ENCODE data around the gene BUD23.
A peak's percentile ranks its signal among the peaks of the same experiment; 100 is the strongest.
"Not testable (repeated sequence)": the region's sequence is repeated elsewhere in the genome, so short reads cannot be mapped to it uniquely, and the experiment has no call there.

BUD23 gene

GRCh38 chr7:73719806-73720169 is 36.4 kb downstream of the BUD23 start:
- DNase-seq: no peak

GRCh38 chr7:73720443-73720842 is 37.0 kb downstream of the BUD23 start:
- DNase-seq: not testable (repeated sequence)

GRCh38 chr7:73721377-73721817 is 38.0 kb downstream of the BUD23 start:
- no peak for DNase-seq

GRCh38 chr7:73722182-73722581 is 38.8 kb downstream of the BUD23 start:
- DNase-seq: not testable (repeated sequence)

GRCh38 chr7:73722785-73723184 is 39.4 kb downstream of the BUD23 start:
- DNase-seq: no peak

GRCh38 chr7:73723813-73724212 is 40.4 kb downstream of the BUD23 start:
- DNase-seq: no peak

- DNase-seq: no peak
Measured at GRCh38 chr7:73726083-73726466, 42.7 kb downstream of the BUD23 start.

- no peak for DNase-seq
Measured at GRCh38 chr7:73727952-73728351, 44.6 kb downstream of the BUD23 start.

- no peak for DNase-seq
Measured at GRCh38 chr7:73728551-73728950, 45.2 kb downstream of the BUD23 start.

GRCh38 chr7:73730485-73730884 is 47.1 kb downstream of the BUD23 start:
- no peak for DNase-seq

- DNase-seq: no peak
Measured at GRCh38 chr7:73732397-73732796, 49.0 kb downstream of the BUD23 start.

GRCh38 chr7:73734619-73735527 is 51.5 kb downstream of the BUD23 start:
- DNase-seq: peak; percentile 83 to 86

GRCh38 chr7:73735528-73735905 is 52.1 kb downstream of the BUD23 start:
- DNase-seq: no peak

GRCh38 chr7:73736885-73737284 is 53.5 kb downstream of the BUD23 start:
- no peak for DNase-seq

GRCh38 chr7:73737491-73738219 is 54.3 kb downstream of the BUD23 start:
- no peak for DNase-seq

GRCh38 chr7:73738220-73738611 is 54.8 kb downstream of the BUD23 start:
- peak; percentile 25 to 33 for DNase-seq

- DNase-seq: peak; percentile 77 to 85
Measured at GRCh38 chr7:73738612-73739386, 55.4 kb downstream of the BUD23 start, which contains the start of gene ABHD11. TSS of gene ABHD11 (minus strand) at chr7:73738802. CDS start at chr7:73738770, 32 bp downstream.

- DNase-seq: no peak
Measured at GRCh38 chr7:73739387-73739767, 56.0 kb downstream of the BUD23 start.

GRCh38 chr7:73740212-73740611 is 56.8 kb downstream of the BUD23 start:
- no peak for DNase-seq

GRCh38 chr7:73740771-73741170 is 57.4 kb downstream of the BUD23 start:
- no peak for DNase-seq

- no peak for DNase-seq
Measured at GRCh38 chr7:73741600-73741999, 58.2 kb downstream of the BUD23 start.

GRCh38 chr7:73742338-73742752 is 58.9 kb downstream of the BUD23 start:
- no peak for DNase-seq

Measured in AML-193 (cell line).